NCI-H2081 treated with DMSO at 0.1 percent for 48 hours (cell line): ENCODE data around the gene SUPT5H.
"Not testable (repeated sequence)": the region's sequence is repeated elsewhere in the genome, so short reads cannot be mapped to it uniquely, and the experiment has no call there.

Experiments
- DNase-seq: peaks from one replicate; lab custom pipeline; 2025; lab: John Stamatoyannopoulos, UW

SUPT5H gene

DNA sequence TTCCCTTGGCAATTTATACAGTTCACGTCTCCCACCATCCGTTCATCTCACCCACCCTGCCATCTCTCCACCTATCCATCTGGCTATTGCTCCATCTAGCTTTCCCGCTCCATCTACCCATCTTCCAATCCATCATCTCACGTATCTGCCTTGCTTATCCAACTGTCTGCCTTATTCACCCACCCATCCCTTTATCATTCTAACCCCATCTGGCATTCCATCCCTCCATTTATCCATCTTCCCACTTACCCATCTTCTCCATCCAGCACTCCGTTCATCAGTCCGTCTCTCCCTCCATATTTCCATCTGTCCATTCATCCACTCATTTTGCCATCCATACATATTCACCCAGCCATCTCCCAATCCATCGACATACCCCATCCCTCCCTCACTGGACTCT lies 19.6 kb upstream of the SUPT5H start:
- no peak for DNase-seq

- DNase-seq, result no peak
Observed at GRCh38 chr19:39426170-39426569, 19.2 kb upstream of the SUPT5H start.

DNA sequence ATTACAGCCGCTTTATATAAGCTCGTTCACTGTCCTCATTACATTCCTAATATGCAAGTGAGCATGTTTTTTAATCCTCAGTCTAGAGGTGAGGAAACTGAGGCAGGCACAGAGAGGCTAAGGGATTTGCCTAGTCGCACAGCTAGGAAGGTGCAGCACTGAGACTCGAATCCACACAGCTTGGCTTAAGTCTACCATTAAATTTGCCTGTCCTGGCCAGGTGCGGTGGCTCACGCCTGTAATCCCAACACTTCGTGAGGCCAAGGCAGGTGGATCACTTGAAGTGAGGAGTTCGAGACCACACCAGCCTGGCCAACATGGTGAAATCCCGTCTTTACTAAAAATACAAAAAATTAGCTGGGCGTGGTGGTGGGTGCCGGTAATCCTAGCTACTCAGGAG lies 17.7 kb upstream of the SUPT5H start:
- no peak for DNase-seq

GRCh38 chr19:39428283-39429112 lies 16.9 kb upstream of the SUPT5H start:
- DNase-seq, result no peak

DNA sequence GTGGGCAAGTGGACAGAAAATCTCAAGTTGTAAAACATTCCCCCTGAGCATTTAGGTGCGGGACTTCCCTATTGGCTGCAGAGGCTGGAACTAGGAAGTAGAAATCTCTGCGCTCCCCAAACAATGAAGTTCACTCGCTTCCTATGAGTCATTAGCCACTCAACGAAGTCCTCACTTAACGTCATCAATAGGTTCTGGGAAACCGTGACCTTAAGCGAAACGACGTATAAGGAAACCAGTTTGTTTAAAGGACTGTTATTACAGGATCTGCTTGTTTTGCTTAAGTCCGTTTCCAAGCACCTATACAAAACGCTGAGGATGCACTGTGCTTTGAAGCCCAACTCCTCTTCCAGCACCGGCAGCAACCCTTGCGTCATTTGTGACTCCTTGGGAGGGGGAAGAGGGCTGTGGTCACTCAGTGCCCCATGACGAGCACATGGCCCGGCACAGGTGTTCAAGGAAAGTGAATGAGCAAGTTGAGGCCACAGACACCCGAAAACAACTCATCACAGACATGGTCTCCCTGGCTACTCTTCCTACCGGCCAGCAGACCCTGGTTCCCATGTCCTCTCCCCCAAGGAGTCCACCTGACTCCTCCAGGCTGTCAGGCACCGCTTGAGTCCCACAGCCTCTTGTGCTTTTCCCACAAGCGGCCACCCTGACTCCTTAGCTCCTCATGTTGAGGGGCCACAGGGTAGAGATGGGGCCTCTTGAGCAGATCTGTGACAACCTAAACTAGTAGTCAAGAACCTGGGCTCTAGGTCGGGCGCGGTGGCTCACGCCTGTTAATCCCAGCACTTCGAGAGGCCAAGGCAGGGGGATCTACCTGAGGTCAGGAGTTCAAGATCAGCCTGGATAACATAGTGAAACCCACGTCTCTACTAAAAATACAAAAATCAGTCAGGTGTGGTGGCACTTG lies 14.4 kb upstream of the SUPT5H start:
- DNase-seq, result no peak

- DNase-seq, result no peak
Observed at GRCh38 chr19:39432677-39433025, 12.7 kb upstream of the SUPT5H start.

- DNase-seq, result no peak
Observed at GRCh38 chr19:39433480-39434079, 11.8 kb upstream of the SUPT5H start.

DNA sequence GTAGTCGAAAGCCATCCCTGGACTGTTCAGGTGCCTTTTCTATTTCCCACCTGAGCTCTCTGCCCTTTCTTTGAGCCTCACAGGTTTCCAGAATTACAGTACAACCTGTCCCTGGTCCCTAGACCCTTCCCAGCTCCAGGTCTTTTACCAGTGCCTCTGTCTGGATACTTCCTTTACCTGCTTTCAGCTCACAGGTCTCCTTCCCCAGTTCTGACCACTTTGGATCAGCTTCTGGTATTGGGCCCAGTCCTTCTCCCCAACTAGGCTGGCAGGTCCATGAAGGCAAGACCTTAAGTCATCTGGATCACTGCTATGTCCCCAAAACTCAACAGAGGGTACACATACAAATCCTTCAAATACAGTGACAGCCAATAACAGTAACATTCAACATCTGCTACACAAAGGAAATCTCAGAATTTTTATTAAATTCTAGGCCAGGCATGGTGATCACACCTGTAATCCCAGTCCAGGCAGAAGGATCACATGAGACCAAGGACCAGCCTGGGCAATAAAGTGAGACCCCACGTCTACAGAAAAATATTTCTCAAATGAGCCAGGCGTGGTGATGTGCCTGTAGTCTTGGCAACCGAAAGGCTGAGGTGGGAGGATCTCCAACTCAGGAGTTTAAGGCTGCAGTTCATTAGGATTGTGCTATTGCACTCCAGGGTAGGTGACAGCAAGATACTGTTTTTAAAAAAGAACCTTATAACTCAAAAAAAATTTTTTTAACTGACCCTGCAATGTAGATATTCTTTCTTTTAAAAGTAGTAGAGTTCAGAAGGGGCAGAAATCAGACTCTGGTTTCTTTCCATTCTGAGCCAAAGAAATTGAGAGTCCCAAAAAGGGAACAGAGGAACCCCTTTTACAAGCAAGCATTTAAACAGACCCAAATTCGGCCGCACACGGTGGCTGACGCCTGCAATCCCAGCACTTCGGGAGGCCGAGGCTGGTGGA lies 11.0 kb upstream of the SUPT5H start:
- DNase-seq, result no peak

DNA sequence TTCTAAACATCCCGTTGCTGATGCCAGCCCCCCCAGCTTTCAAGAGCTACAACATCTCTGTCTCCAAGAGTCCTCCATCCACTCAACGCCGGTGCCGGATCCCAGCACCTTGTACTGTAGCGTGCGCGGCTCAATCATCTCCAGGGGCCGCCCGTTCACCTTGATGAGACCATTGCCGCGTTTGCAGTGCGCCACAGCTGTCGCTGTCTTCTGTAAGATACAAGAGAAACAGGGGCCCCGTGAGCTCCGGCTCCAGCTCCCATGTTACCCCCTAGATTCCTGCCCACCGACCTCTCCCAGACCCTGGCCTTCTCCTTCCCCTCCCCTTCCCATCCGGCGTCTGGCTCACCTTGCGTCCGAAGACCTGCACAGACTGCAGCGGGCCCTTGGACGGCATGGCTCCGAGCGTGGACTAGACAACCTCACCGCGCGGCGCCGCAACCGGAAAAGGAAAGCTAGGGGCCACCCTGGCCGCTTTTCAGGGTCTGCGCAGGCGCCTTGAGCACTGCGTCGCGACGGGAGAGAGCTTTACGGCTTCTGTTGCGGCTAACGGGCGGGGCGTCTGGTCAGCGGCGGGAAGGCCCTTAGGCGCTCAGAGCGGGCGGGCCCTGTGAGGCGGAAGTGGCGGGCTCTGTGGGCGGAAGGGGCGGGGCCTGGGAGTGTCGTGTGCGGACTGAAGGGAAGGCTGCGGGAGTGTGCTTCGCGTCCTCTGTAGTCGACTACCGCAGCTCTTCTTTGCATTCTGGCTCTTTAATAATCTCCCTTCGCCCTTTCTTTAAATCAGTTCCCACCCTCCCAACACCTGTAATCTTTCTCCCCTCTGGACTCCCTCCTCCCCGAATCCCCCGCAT lies 9.7 kb upstream of the SUPT5H start, which contains the start of gene RPS16:
TSS of gene RPS16 (minus strand) at position 451 of the 851 bp plus-strand sequence. CDS start at position 397, 54 bp downstream.
- DNase-seq, result peak; percentile 83

- DNase-seq, result no peak
Observed at GRCh38 chr19:39436350-39436716, 9.0 kb upstream of the SUPT5H start.

GRCh38 chr19:39438270-39438934 lies 7.0 kb upstream of the SUPT5H start:
- DNase-seq, result no peak

DNA sequence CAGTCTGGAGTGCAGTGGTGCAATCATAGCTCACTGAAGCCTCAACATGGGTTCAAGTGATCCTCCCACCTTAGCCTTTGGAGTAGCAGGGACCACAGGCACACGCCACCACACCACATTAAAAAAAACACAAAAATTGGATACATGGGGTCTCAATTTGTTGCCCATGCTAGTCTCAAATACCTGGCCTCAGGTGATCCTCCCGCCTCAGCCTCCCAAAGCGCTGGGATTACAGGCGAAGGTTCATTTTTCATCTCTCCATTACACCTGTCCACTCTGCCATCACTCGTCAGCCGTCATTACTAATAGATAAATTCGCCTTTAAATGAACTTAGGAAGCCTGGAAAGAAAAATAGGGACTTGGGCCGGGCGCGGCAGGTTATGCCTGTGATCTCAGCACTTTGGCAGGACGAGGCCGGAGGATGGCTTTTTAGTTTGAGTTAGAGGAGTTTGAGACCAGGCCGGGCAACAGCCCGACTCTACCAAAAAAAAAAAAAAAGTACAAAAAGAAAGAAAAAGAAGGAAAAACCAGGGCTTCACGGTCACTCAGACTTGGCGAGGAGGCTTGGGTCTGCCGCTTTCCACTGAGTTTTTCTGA lies 685 bp upstream of the SUPT5H start:
- DNase-seq, result no peak

- no peak for DNase-seq
Observed at GRCh38 chr19:39446365-39447084, 1.1 kb downstream of the SUPT5H start.

DNA sequence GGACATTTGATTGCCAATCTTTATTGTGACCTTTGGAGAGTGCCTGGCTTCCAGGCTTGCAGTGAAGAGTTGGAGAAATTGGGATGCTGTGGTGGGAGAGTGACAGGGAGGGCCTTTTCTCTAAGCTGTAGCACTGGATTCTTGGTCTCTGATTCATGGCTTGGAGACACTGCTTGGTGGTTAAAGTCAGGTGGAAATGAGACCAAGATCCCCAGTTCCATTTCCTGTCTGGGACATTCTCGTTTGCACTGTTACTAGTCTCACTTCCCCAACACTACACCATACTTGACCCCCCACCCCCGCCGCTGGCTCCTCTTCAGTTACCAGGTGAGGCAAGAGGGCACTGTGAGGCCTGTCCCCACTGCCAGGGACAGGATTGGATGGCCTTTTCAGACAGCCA lies 2.9 kb downstream of the SUPT5H start:
- no peak for DNase-seq

- DNase-seq, result no peak
Observed at GRCh38 chr19:39449116-39449797, 3.9 kb downstream of the SUPT5H start.

DNA sequence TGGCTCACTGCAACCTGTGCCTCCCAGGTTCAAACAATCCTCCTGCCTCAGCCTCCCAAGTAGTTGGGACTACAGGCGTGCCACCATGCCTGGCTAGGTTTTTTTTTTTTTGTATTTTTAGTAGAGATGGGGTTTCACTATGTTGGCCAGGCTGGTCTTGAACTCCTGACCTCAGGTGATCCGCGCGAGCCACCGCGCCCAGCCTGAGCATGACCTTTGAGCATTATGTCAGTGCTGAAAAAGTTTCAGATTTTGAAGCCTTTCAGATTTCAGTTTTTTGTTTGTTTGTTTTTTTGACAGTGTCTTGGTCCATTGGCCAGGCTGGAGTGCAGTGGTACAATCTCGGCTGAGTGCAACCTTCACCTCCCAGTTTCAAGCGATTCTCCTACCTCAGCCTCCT lies 5.9 kb downstream of the SUPT5H start:
- not testable (repeated sequence) for DNase-seq

GRCh38 chr19:39463403-39463802 lies 18.0 kb downstream of the SUPT5H start:
- no peak for DNase-seq
